H9 (cell line): ENCODE results near the gene XPR1. TPM values are rescaled to one million over a fixed set of nuclear protein-coding genes. Genes with fewer than 3 reads are reported as not detected.

Experiments
- DNase-seq: peaks from one replicate; pipeline ENCODE4 v3.0.0-alpha.2; 2017
- H2AFZ ChIP-seq: one replicate; pipeline ENCODE4 v1.6.1; 2013; ENCODE audit warnings: mild to moderate bottlenecking, low read length, control low read depth, moderate library complexity
- H2AK5ac ChIP-seq: 2 replicates; pipeline ENCODE4 v1.6.1; 2013; ENCODE audit warnings: low read length, control low read depth, mixed read lengths; ENCODE audit not compliant: insufficient read length
- H2BK120ac ChIP-seq: one replicate; pipeline ENCODE4 v1.6.1; 2013; ENCODE audit warnings: low read depth, mild to moderate bottlenecking, low read length, control low read depth, inconsistent platforms; ENCODE audit not compliant: poor library complexity, severe bottlenecking
- H2BK12ac ChIP-seq: 2 replicates; pipeline ENCODE4 v1.6.1; 2013; ENCODE audit warnings: low read length, control low read depth, mixed read lengths, low read depth; ENCODE audit not compliant: insufficient read length
- H2BK15ac ChIP-seq: 2 replicates; pipeline ENCODE4 v1.6.1; 2013; ENCODE audit warnings: low read depth, low read length, control low read depth
- H2BK20ac ChIP-seq: one replicate; pipeline ENCODE4 v1.6.1; 2013; ENCODE audit warnings: low read depth, mild to moderate bottlenecking, low read length, control low read depth, inconsistent platforms; ENCODE audit not compliant: poor library complexity, severe bottlenecking
- H2BK5ac ChIP-seq: 2 replicates; pipeline ENCODE4 v1.6.1; 2013; ENCODE audit warnings: low read length, control low read depth, mixed read lengths; ENCODE audit not compliant: insufficient read length
- H3K14ac ChIP-seq: 2 replicates; pipeline ENCODE4 v1.6.1; 2013; ENCODE audit warnings: low read length, control low read depth; ENCODE audit not compliant: insufficient read depth
- H3K18ac ChIP-seq: 2 replicates; pipeline ENCODE4 v1.6.1; 2013; ENCODE audit warnings: low read depth, mild to moderate bottlenecking, mixed read lengths, low read length, control low read depth; ENCODE audit not compliant: insufficient read length
- H3K23ac ChIP-seq: 2 replicates; pipeline ENCODE4 v1.6.1; 2013; ENCODE audit warnings: low read length, control low read depth, mixed read lengths, low read depth; ENCODE audit not compliant: insufficient read length
- H3K23me2 ChIP-seq: 2 replicates; pipeline ENCODE4 v1.6.1; 2013; ENCODE audit warnings: low read depth, mild to moderate bottlenecking, mixed read lengths, low read length, control low read depth; ENCODE audit not compliant: insufficient read length, poor library complexity, severe bottlenecking
- H3K27ac ChIP-seq: 2 replicates; pipeline ENCODE4 v1.5.1; 2013; ENCODE audit warnings: low read length, control low read depth, mixed read lengths, low read depth; ENCODE audit not compliant: insufficient read length
- H3K27me3 ChIP-seq: 2 replicates; pipeline ENCODE4 v1.6.1; 2013; ENCODE audit warnings: low read length, control low read depth, inconsistent platforms; ENCODE audit not compliant: insufficient read depth
- H3K4ac ChIP-seq: 2 replicates; pipeline ENCODE4 v1.6.1; 2013; ENCODE audit warnings: low read depth, mild to moderate bottlenecking, control low read depth, inconsistent platforms, low read length, moderate library complexity
- H3K4me1 ChIP-seq: 2 replicates; pipeline ENCODE4 v1.6.1; 2013; ENCODE audit warnings: low read length, control low read depth, inconsistent platforms; ENCODE audit not compliant: insufficient read depth
- H3K4me2 ChIP-seq: 2 replicates; pipeline ENCODE4 v1.6.1; 2013; ENCODE audit warnings: low read length, control low read depth, mixed read lengths; ENCODE audit not compliant: insufficient read length, insufficient read depth
- H3K56ac ChIP-seq: 2 replicates; pipeline ENCODE4 v1.6.1; 2013; ENCODE audit warnings: low read depth, mild to moderate bottlenecking, mixed read lengths, low read length, control low read depth; ENCODE audit not compliant: insufficient read length
- H3K79me1 ChIP-seq: 2 replicates; pipeline ENCODE4 v1.6.1; 2013; ENCODE audit warnings: low read depth, mild to moderate bottlenecking, moderate library complexity, low read length, control low read depth, inconsistent platforms; ENCODE audit not compliant: insufficient read depth, poor library complexity, severe bottlenecking
- H3K79me2 ChIP-seq: 2 replicates; pipeline ENCODE4 v1.6.1; 2013; ENCODE audit warnings: low read length, control low read depth, inconsistent platforms; ENCODE audit not compliant: insufficient read depth
- H3K9ac ChIP-seq: 2 replicates; pipeline ENCODE4 v1.6.1; 2013; ENCODE audit warnings: low read length, control low read depth, mixed read lengths; ENCODE audit not compliant: insufficient read length; ENCODE audit errors: extremely low read depth
- H3K9me3 ChIP-seq: one replicate; pipeline ENCODE4 v1.6.1; 2013; ENCODE audit warnings: low read depth, low read length, inconsistent platforms; ENCODE audit not compliant: control insufficient read depth
- H3T11ph ChIP-seq: one replicate; pipeline ENCODE4 v1.6.1; 2013; ENCODE audit warnings: mild to moderate bottlenecking, low read length, control low read depth, inconsistent platforms
- H4K20me1 ChIP-seq: one replicate; pipeline ENCODE4 v1.6.1; 2013; ENCODE audit not compliant: control insufficient read depth, insufficient read length, insufficient read depth
- H4K5ac ChIP-seq: 2 replicates; pipeline ENCODE4 v1.6.1; 2013; ENCODE audit warnings: low read depth, mild to moderate bottlenecking, mixed read lengths, low read length, control low read depth; ENCODE audit not compliant: insufficient read length
- H4K8ac ChIP-seq: replicated peaks from 2 replicates; pipeline ENCODE4 v1.6.1; 2013; ENCODE audit warnings: low read length, control low read depth, mixed read lengths, low read depth; ENCODE audit not compliant: insufficient read length
- H4K91ac ChIP-seq: 2 replicates; pipeline ENCODE4 v1.6.1; 2013; ENCODE audit warnings: low read depth, mild to moderate bottlenecking, moderate library complexity, mixed read lengths, low read length, control low read depth; ENCODE audit not compliant: insufficient read length
- H3K27ac Mint-ChIP-seq, 3 experiments: 2 replicates in 2 of 3; 3 replicates in 1 of 3; pipeline ENCODE4 v1.8.0; 2020 to 2021; ENCODE audit warnings: mixed read lengths in 3 of 3, mild to moderate bottlenecking in 1 of 3, moderate library complexity in 1 of 3
- H3K27me3 Mint-ChIP-seq: 2 replicates; pipeline ENCODE4 v1.8.0; 2021; ENCODE audit warnings: low read depth, mild to moderate bottlenecking, moderate library complexity, mixed read lengths
- H3K36me3 Mint-ChIP-seq, 3 experiments: 2 replicates in 2 of 3; 3 replicates in 1 of 3; pipeline ENCODE4 v1.8.0; 2020 to 2021; ENCODE audit warnings: low read depth in 3 of 3, mixed read lengths in 3 of 3; ENCODE audit not compliant: insufficient read depth in 1 of 3
- H3K4me1 Mint-ChIP-seq, 2 experiments: 2 replicates each; pipeline ENCODE4 v1.8.0; 2020; ENCODE audit warnings: mixed read lengths in 2 of 2
- H3K4me3 Mint-ChIP-seq, 2 experiments: 2 replicates in 1 of 2; 3 replicates in 1 of 2; pipeline ENCODE4 v1.8.0; 2020 to 2021; ENCODE audit warnings: mild to moderate bottlenecking in 2 of 2, mixed read lengths in 2 of 2, moderate library complexity in 1 of 2
- H3K9me3 Mint-ChIP-seq, 2 experiments: 2 replicates in 1 of 2; 3 replicates in 1 of 2; pipeline ENCODE4 v1.8.0; 2020; ENCODE audit warnings: mild to moderate bottlenecking in 2 of 2, mixed read lengths in 2 of 2, moderate library complexity in 1 of 2
- CTCF ChIP-seq: fragments of 200-600 bp; sonication (generic); conservative IDR thresholded peaks from 3 replicates; pipeline ENCODE4 v1.8.0; 2021; ENCODE audit warnings: antibody characterized with exemption, mild to moderate bottlenecking
- WGBS: extraction: QIAGEN DNeasy Blood & Tissue Kit; methylation state at CpG from one replicate; pipeline ENCODE4 v1.1.7; 2013; ENCODE audit warnings: missing lambda C conversion rate, low lambda C conversion rate, mixed read lengths; ENCODE audit not compliant: insufficient read length; ENCODE audit errors: extremely low coverage; 5-methylcytosine and 5-hydroxymethylcytosine counted together
- total RNA-seq: library from RNA; stranded (reverse); gene quantifications from 2 replicates; pipeline ENCODE4 v1.2.1, GENCODE V29; 2021

Gene XPR1
- total RNA-seq, 1 experiment from 2014 or later: 34.1 TPM

- H3K27ac Mint-ChIP-seq: no peak overlapping the region
- H3K56ac ChIP-seq: no peak overlapping the region
- H3K4me1 ChIP-seq: no peaks in the 10 kb centered on the region
- H3K23ac ChIP-seq: no peak overlapping the region
- no peak overlapping the region for H3K18ac ChIP-seq
- no CpG with 5 or more reads among the region's 3 CpGs for WGBS
- peaks cover 15 to 22% of the 10 kb centered on the region in 2 experiments for H3K4me1 Mint-ChIP-seq
- H2BK5ac ChIP-seq: no peak overlapping the region
- H2BK20ac ChIP-seq: no peak overlapping the region
- no peak overlapping the region for H4K5ac ChIP-seq
- H3K79me1 ChIP-seq: no peaks in the 10 kb centered on the region
- H3K4me3 Mint-ChIP-seq: no peak overlapping the region
- H3K79me2 ChIP-seq: no peaks in the 10 kb centered on the region
- no peak for DNase-seq
- no peak for TF ChIP-seq CTCF
- no peak overlapping the region for H3K9ac ChIP-seq
- H3T11ph ChIP-seq: no peak overlapping the region
- H3K27me3 ChIP-seq: no peaks in the 10 kb centered on the region
- H3K9me3 Mint-ChIP-seq: no peaks in the 10 kb centered on the region
- H3K27me3 Mint-ChIP-seq: peaks cover 13% of the 10 kb centered on the region
- no peaks in the 10 kb centered on the region for H3K9me3 ChIP-seq
- no peak overlapping the region for H4K91ac ChIP-seq
- H2BK12ac ChIP-seq: no peak overlapping the region
- no peaks in the 10 kb centered on the region for H3K23me2 ChIP-seq
- H3K4ac ChIP-seq: no peak overlapping the region
- H3K36me3 Mint-ChIP-seq: 0 out of 7 replicates have a peak, but pooled peaks cover 0 to 5% (median 0%) of the 10 kb centered on the region in 3 experiments
- no peak overlapping the region for H3K14ac ChIP-seq
- H3K27ac ChIP-seq: no peak overlapping the region
- H4K8ac ChIP-seq: no peak overlapping the region
- no peak overlapping the region for H3K4me2 ChIP-seq
- no peak overlapping the region for H2BK120ac ChIP-seq
- no peak overlapping the region for H2AFZ ChIP-seq
- no peak overlapping the region for H2BK15ac ChIP-seq
- no peak overlapping the region for H2AK5ac ChIP-seq
- no peaks in the 10 kb centered on the region for H4K20me1 ChIP-seq
Observed at GRCh38 chr1:180939711-180940103, 307.9 kb downstream of the XPR1 start.

Other genes with a start within 250 kb of the XPR1 start
- 45.4 and 51.4 TPM in 2 replicates for gene ACBD6, start 129.4 kb upstream of the XPR1 start, total RNA-seq
- not detected in 2 replicates for gene OVAAL, start 73.1 kb upstream of the XPR1 start, total RNA-seq